WTC11 (cell line): ENCODE data around the gene SHCBP1. TPM values are rescaled to one million over a fixed set of nuclear protein-coding genes. Genes with fewer than 3 reads are reported as not detected.

Experiments
- ATAC-seq: fragments of 200-7000 bp; cut with Tn5 transposase; 2 replicates; pipeline ENCODE4 v1.10.0; 2021; ENCODE audit warnings: mild to moderate bottlenecking, moderate library complexity
- CTCF ChIA-PET: fragments of 300-600 bp; sonication (Branson Sonifier 250); formaldehyde crosslinking; loops from one replicate; lab custom pipeline; 2021; ENCODE audit warnings: antibody characterized with exemption; lab: Charles Lee
- POLR2A ChIA-PET: fragments of 350-600 bp; sonication (Branson Sonifier 250); formaldehyde crosslinking; loops from one replicate; lab custom pipeline; 2021; ENCODE audit warnings: antibody characterized with exemption; lab: Charles Lee
- DNase-seq: peaks from one replicate; pipeline ENCODE4 v3.0.0; 2021; ENCODE audit warnings: low spot score
- H3K27ac Mint-ChIP-seq: 2 replicates; pipeline ENCODE4 v1.8.0; 2021; ENCODE audit warnings: mixed read lengths
- H3K27me3 Mint-ChIP-seq: 2 replicates; pipeline ENCODE4 v1.8.0; 2021; ENCODE audit warnings: low read depth, mild to moderate bottlenecking, moderate library complexity, mixed read lengths
- H3K36me3 Mint-ChIP-seq: 2 replicates; pipeline ENCODE4 v1.8.0; 2021; ENCODE audit warnings: mixed read lengths
- H3K4me1 Mint-ChIP-seq: 2 replicates; pipeline ENCODE4 v1.8.0; 2022; ENCODE audit warnings: mixed read lengths
- H3K4me3 Mint-ChIP-seq: 2 replicates; pipeline ENCODE4 v1.8.0; 2021; ENCODE audit warnings: mild to moderate bottlenecking, moderate library complexity, mixed read lengths
- H3K9me3 Mint-ChIP-seq: 2 replicates; pipeline ENCODE4 v1.8.0; 2021; ENCODE audit warnings: mixed read lengths
- ATF1 ChIP-seq: sonication (generic); formaldehyde crosslinking; IDR thresholded peaks from 2 replicates; pipeline ENCODE4 v1.8.1; 2023; ENCODE audit warnings: mild to moderate bottlenecking, moderate library complexity, missing genetic modification reagents
- CBFB ChIP-seq: sonication (generic); formaldehyde crosslinking; IDR thresholded peaks from 2 replicates; pipeline ENCODE4 v1.8.1; 2022; ENCODE audit warnings: mild to moderate bottlenecking, low read depth, missing genetic modification reagents
- CREB1 ChIP-seq: sonication (generic); formaldehyde crosslinking; IDR thresholded peaks from 2 replicates; pipeline ENCODE4 v1.8.0; 2023; ENCODE audit warnings: mild to moderate bottlenecking, missing genetic modification reagents
- ELF4 ChIP-seq: sonication (generic); formaldehyde crosslinking; IDR thresholded peaks from 2 replicates; pipeline ENCODE4 v1.8.1; 2022; ENCODE audit warnings: low read depth, mild to moderate bottlenecking, moderate library complexity, missing genetic modification reagents
- ESRRA ChIP-seq: sonication (generic); formaldehyde crosslinking; IDR thresholded peaks from 2 replicates; pipeline ENCODE4 v1.8.1; 2022; ENCODE audit warnings: mild to moderate bottlenecking, missing genetic modification reagents, borderline replicate concordance
- FOXK1 ChIP-seq: sonication (generic); formaldehyde crosslinking; IDR thresholded peaks from 2 replicates; pipeline ENCODE4 v1.8.0; 2022; ENCODE audit warnings: mild to moderate bottlenecking, moderate library complexity, missing genetic modification reagents
- GRHL2 ChIP-seq: fragments of 250-450 bp; sonication (Bioruptor Pico); IDR thresholded peaks from 2 replicates; pipeline ENCODE4 v1.8.0; 2022; ENCODE audit warnings: mild to moderate bottlenecking, moderate library complexity; ENCODE audit not compliant: insufficient replicate concordance, severe bottlenecking
- GTF2I ChIP-seq: fragments of 250-450 bp; sonication (Bioruptor Pico); conservative IDR thresholded peaks from 2 replicates; pipeline ENCODE4 v1.4.0; 2021; ENCODE audit warnings: mild to moderate bottlenecking
- NFYB ChIP-seq: sonication (generic); formaldehyde crosslinking; conservative IDR thresholded peaks from 2 replicates; pipeline ENCODE4 v1.8.0; 2022; ENCODE audit warnings: low read depth, missing genetic modification reagents
- SOX15 ChIP-seq: fragments of 250-450 bp; sonication (Bioruptor Pico); IDR thresholded peaks from 2 replicates; pipeline ENCODE4 v1.9.0; 2021; ENCODE audit warnings: mild to moderate bottlenecking
- ZNF219 ChIP-seq: sonication (generic); formaldehyde crosslinking; IDR thresholded peaks from 2 replicates; pipeline ENCODE4 v1.8.0; 2023; ENCODE audit warnings: missing genetic modification reagents, mild to moderate bottlenecking, borderline replicate concordance
- ZNF317 ChIP-seq: sonication (generic); formaldehyde crosslinking; IDR thresholded peaks from 2 replicates; pipeline ENCODE4 v1.8.1; 2023; ENCODE audit warnings: low read depth, mild to moderate bottlenecking, moderate library complexity, missing genetic modification reagents, borderline replicate concordance
- total RNA-seq: library from RNA; stranded (reverse); gene quantifications from 3 replicates; pipeline ENCODE4 v1.2.3, GENCODE V29; 2021
- TF ChIP-seq, protein P1 (sequence below): sonication (generic); formaldehyde crosslinking; IDR thresholded peaks from 2 replicates; pipeline ENCODE4 v1.8.1; 2022; ENCODE audit warnings: missing genetic modification reagents, borderline replicate concordance
- TF ChIP-seq, protein P2 (sequence below): sonication (generic); formaldehyde crosslinking; IDR thresholded peaks from 2 replicates; pipeline ENCODE4 v1.8.0; 2023; ENCODE audit warnings: mild to moderate bottlenecking, missing genetic modification reagents
- TF ChIP-seq, protein P3 (sequence below): fragments of 250-450 bp; sonication (Bioruptor Pico); IDR thresholded peaks from 2 replicates; pipeline ENCODE4 v1.9.0; 2021; ENCODE audit warnings: mild to moderate bottlenecking, borderline replicate concordance
- TF ChIP-seq, protein P4 (sequence below): fragments of 200-600 bp; IDR thresholded peaks from 2 replicates; pipeline ENCODE4 v1.8.0; 2022; ENCODE audit warnings: antibody characterized with exemption
- TF ChIP-seq, protein P5 (sequence below): sonication (generic); formaldehyde crosslinking; IDR thresholded peaks from 2 replicates; pipeline ENCODE4 v1.8.1; 2022; ENCODE audit warnings: mild to moderate bottlenecking, moderate library complexity, missing genetic modification reagents

Gene SHCBP1
- total RNA-seq, 1 experiment from 2014 or later: 20.2 TPM

DNA sequence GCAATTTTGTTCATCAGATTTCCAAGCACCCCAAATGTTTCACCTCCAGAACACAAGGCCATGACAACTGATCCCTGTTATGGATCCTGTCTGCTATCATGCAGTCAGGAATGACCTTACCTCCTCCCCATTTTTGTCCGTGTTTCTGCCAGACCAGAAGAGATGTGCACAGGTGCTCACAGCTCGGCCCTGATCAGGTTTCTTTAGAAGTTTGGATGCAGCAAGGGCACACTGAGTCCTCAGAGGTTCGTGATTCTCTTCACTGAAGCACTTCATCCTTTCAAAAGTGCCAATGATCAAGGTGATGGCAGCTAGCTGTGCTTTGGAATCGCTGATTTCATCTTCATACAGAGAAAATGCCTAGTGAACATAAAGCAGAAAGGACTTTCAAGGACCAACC lies 40.9 kb upstream of the SHCBP1 start:
- no peak overlapping the region for H3K4me3 Mint-ChIP-seq
- ATAC-seq (no peak), DNase-seq (no peak)
- H3K36me3 Mint-ChIP-seq: peaks cover 52% of the 10 kb centered on the region
- no peak for TF ChIP-seq ZNF317 (CRISPR knock-in tag)
- TF ChIP-seq, protein P1, sequence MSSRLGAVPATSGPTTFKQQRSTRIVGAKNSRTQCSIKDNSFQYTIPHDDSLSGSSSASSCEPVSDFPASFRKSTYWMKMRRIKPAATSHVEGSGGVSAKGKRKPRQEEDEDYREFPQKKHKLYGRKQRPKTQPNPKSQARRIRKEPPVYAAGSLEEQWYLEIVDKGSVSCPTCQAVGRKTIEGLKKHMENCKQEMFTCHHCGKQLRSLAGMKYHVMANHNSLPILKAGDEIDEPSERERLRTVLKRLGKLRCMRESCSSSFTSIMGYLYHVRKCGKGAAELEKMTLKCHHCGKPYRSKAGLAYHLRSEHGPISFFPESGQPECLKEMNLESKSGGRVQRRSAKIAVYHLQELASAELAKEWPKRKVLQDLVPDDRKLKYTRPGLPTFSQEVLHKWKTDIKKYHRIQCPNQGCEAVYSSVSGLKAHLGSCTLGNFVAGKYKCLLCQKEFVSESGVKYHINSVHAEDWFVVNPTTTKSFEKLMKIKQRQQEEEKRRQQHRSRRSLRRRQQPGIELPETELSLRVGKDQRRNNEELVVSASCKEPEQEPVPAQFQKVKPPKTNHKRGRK (CRISPR knock-in tag): no peak
- no peak for TF ChIP-seq ESRRA (CRISPR knock-in tag)
- ChIA-PET POLR2A (no interaction called here), CTCF (no interaction called here)
- no peaks in the 10 kb centered on the region for H3K9me3 Mint-ChIP-seq
- H3K27me3 Mint-ChIP-seq: no peaks in the 10 kb centered on the region
- H3K4me1 Mint-ChIP-seq: no peaks in the 10 kb centered on the region
- no peak overlapping the region for H3K27ac Mint-ChIP-seq

DNA sequence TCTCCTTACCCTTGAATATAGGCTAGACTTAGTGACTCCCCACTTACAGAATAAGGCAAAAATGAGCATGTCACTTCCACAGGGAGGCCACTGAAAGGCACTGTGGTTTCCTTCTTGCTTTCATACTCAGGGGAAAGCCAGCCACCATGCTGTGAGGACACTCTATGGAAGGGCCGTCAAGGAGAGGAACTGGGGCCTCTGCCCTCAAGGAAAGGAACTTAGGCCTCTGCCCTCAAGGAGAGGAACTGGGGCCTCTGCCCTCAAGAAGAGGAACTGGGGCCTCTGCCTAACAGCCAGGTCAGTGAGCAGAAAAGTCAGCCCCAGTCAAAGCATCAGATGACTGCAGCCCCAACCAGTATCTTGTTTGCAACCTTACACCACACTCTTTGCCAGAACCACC lies 37.7 kb upstream of the SHCBP1 start:
- H3K36me3 Mint-ChIP-seq: peaks cover 36% of the 10 kb centered on the region
- H3K27ac Mint-ChIP-seq: no peak overlapping the region
- H3K27me3 Mint-ChIP-seq: no peaks in the 10 kb centered on the region
- POLR2A ChIA-PET: no interaction called here
- no peak for DNase-seq
- no peaks in the 10 kb centered on the region for H3K9me3 Mint-ChIP-seq
- TF ChIP-seq ATF1 (CRISPR knock-in tag) (no peak), CREB1 (CRISPR knock-in tag) (no peak), NFYB (CRISPR knock-in tag) (no peak), GTF2I (CRISPR knock-in tag) (no peak), ZNF317 (CRISPR knock-in tag) (no peak), ESRRA (CRISPR knock-in tag) (no peak), ZNF219 (no peak), ELF4 (CRISPR knock-in tag) (no peak), SOX15 (CRISPR knock-in tag) (no peak), FOXK1 (CRISPR knock-in tag) (no peak), GRHL2 (CRISPR knock-in tag) (no peak), CBFB (CRISPR knock-in tag) (no peak)
- TF ChIP-seq, protein P2, sequence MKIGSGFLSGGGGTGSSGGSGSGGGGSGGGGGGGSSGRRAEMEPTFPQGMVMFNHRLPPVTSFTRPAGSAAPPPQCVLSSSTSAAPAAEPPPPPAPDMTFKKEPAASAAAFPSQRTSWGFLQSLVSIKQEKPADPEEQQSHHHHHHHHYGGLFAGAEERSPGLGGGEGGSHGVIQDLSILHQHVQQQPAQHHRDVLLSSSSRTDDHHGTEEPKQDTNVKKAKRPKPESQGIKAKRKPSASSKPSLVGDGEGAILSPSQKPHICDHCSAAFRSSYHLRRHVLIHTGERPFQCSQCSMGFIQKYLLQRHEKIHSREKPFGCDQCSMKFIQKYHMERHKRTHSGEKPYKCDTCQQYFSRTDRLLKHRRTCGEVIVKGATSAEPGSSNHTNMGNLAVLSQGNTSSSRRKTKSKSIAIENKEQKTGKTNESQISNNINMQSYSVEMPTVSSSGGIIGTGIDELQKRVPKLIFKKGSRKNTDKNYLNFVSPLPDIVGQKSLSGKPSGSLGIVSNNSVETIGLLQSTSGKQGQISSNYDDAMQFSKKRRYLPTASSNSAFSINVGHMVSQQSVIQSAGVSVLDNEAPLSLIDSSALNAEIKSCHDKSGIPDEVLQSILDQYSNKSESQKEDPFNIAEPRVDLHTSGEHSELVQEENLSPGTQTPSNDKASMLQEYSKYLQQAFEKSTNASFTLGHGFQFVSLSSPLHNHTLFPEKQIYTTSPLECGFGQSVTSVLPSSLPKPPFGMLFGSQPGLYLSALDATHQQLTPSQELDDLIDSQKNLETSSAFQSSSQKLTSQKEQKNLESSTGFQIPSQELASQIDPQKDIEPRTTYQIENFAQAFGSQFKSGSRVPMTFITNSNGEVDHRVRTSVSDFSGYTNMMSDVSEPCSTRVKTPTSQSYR (CRISPR knock-in tag): no peak
- TF ChIP-seq, protein P3, sequence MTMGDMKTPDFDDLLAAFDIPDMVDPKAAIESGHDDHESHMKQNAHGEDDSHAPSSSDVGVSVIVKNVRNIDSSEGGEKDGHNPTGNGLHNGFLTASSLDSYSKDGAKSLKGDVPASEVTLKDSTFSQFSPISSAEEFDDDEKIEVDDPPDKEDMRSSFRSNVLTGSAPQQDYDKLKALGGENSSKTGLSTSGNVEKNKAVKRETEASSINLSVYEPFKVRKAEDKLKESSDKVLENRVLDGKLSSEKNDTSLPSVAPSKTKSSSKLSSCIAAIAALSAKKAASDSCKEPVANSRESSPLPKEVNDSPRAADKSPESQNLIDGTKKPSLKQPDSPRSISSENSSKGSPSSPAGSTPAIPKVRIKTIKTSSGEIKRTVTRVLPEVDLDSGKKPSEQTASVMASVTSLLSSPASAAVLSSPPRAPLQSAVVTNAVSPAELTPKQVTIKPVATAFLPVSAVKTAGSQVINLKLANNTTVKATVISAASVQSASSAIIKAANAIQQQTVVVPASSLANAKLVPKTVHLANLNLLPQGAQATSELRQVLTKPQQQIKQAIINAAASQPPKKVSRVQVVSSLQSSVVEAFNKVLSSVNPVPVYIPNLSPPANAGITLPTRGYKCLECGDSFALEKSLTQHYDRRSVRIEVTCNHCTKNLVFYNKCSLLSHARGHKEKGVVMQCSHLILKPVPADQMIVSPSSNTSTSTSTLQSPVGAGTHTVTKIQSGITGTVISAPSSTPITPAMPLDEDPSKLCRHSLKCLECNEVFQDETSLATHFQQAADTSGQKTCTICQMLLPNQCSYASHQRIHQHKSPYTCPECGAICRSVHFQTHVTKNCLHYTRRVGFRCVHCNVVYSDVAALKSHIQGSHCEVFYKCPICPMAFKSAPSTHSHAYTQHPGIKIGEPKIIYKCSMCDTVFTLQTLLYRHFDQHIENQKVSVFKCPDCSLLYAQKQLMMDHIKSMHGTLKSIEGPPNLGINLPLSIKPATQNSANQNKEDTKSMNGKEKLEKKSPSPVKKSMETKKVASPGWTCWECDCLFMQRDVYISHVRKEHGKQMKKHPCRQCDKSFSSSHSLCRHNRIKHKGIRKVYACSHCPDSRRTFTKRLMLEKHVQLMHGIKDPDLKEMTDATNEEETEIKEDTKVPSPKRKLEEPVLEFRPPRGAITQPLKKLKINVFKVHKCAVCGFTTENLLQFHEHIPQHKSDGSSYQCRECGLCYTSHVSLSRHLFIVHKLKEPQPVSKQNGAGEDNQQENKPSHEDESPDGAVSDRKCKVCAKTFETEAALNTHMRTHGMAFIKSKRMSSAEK (CRISPR knock-in tag): no peak
- TF ChIP-seq, protein P4, sequence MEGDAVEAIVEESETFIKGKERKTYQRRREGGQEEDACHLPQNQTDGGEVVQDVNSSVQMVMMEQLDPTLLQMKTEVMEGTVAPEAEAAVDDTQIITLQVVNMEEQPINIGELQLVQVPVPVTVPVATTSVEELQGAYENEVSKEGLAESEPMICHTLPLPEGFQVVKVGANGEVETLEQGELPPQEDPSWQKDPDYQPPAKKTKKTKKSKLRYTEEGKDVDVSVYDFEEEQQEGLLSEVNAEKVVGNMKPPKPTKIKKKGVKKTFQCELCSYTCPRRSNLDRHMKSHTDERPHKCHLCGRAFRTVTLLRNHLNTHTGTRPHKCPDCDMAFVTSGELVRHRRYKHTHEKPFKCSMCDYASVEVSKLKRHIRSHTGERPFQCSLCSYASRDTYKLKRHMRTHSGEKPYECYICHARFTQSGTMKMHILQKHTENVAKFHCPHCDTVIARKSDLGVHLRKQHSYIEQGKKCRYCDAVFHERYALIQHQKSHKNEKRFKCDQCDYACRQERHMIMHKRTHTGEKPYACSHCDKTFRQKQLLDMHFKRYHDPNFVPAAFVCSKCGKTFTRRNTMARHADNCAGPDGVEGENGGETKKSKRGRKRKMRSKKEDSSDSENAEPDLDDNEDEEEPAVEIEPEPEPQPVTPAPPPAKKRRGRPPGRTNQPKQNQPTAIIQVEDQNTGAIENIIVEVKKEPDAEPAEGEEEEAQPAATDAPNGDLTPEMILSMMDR: no peak
- TF ChIP-seq, protein P5, sequence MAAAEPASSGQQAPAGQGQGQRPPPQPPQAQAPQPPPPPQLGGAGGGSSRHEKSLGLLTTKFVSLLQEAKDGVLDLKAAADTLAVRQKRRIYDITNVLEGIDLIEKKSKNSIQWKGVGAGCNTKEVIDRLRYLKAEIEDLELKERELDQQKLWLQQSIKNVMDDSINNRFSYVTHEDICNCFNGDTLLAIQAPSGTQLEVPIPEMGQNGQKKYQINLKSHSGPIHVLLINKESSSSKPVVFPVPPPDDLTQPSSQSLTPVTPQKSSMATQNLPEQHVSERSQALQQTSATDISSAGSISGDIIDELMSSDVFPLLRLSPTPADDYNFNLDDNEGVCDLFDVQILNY: no peak
- TF ChIP-seq, all 79 proteins: peak for 0
- H3K4me3 Mint-ChIP-seq: no peak overlapping the region
- no peak for ATAC-seq
- CTCF ChIA-PET: interaction anchor here (0.5 kb wide), 1 partner anchor 123 kb away, joined by 3 read pairs; no protein-coding TSS in a partner anchor
- no peaks in the 10 kb centered on the region for H3K4me1 Mint-ChIP-seq
